Skeletal muscle tissue (tissue), 4 donors: ENCODE data around the gene SEPTIN14. TPM values are rescaled to one million over a fixed set of nuclear protein-coding genes. Genes with fewer than 3 reads are reported as not detected.
"Not testable (repeated sequence)": the region's sequence is repeated elsewhere in the genome, so short reads cannot be mapped to it uniquely, and the experiment has no call there.

Experiments used
- H3K27ac ChIP-seq: one replicate; pipeline ENCODE4 v1.7.0; 2013; ENCODE audit warnings: mild to moderate bottlenecking, low read depth, low read length, inconsistent platforms
- H3K27me3 ChIP-seq, 3 donors: one replicate each; pipeline ENCODE4 v1.7.0; 2013; ENCODE audit warnings: low read length in 3 of 3; ENCODE audit not compliant: control insufficient read depth in 3 of 3, insufficient read depth in 3 of 3
- H3K36me3 ChIP-seq, 3 donors: one replicate each; pipeline ENCODE4 v1.7.0; 2013; ENCODE audit warnings: low read length in 3 of 3; ENCODE audit not compliant: control insufficient read depth in 3 of 3, insufficient read depth in 3 of 3
- H3K4me1 ChIP-seq, 3 donors: one replicate each; pipeline ENCODE4 v1.7.0; 2013; ENCODE audit warnings: low read length in 3 of 3, mild to moderate bottlenecking in 3 of 3; ENCODE audit not compliant: control insufficient read depth in 3 of 3, insufficient read depth in 3 of 3
- H3K4me3 ChIP-seq, 3 donors: one replicate each; pipeline ENCODE4 v1.7.0; 2013; ENCODE audit warnings: low read length in 3 of 3
- H3K9ac ChIP-seq, 3 donors: one replicate each; pipeline ENCODE4 v1.7.0; 2013; ENCODE audit warnings: low read length in 3 of 3, mild to moderate bottlenecking in 3 of 3, moderate library complexity in 2 of 3, low read depth in 1 of 3
- H3K9me3 ChIP-seq, 3 donors: one replicate each; pipeline ENCODE4 v1.7.0; 2013; ENCODE audit warnings: low read length in 3 of 3; ENCODE audit not compliant: control insufficient read depth in 3 of 3
- total RNA-seq: library from RNA; depleted of rRNA; stranded (reverse); fragments of >200 nt; gene quantifications from one replicate; pipeline ENCODE4 v1.2.3, GENCODE V29; 2014
- donor health status: Osteomylitis.

The SEPTIN14 gene
- total RNA-seq, result not detected

- H3K9me3 ChIP-seq, H3K4me1 ChIP-seq, H3K27me3 ChIP-seq, H3K4me3 ChIP-seq, H3K27ac ChIP-seq, H3K36me3 ChIP-seq, H3K9ac ChIP-seq: not testable (repeated sequence)
These were observed at the start of gene SEPTIN14 for GRCh38 chr7:55862652-55863051. Gene SEPTIN14, minus strand, starts transcription at chr7:55862752. Its CDS starts 756 bp downstream, at chr7:55861996.

GRCh38 chr7:55903985-55904759 is 41.6 kb upstream of the SEPTIN14 start:
- Histone ChIP-seq H3K27ac (no peak overlapping the region), H3K4me3 (no peak overlapping the region), H3K27me3 (no peaks in the 10 kb centered on the region), H3K9ac (no peak overlapping the region), H3K9me3 (no peaks in the 10 kb centered on the region), H3K4me1 (no peaks in the 10 kb centered on the region), H3K36me3 (peaks cover 0 to 4% (median 0%) of the 10 kb centered on the region in 3 donors)

GRCh38 chr7:55901059-55901458 is 38.5 kb upstream of the SEPTIN14 start:
- not testable (repeated sequence) for H3K36me3 ChIP-seq, H3K9ac ChIP-seq, H3K27me3 ChIP-seq, H3K4me1 ChIP-seq, H3K9me3 ChIP-seq, H3K4me3 ChIP-seq, H3K27ac ChIP-seq

GRCh38 chr7:55898287-55898686 is 35.7 kb upstream of the SEPTIN14 start:
- H3K27ac ChIP-seq, result no peak overlapping the region

GRCh38 chr7:55895021-55895420 is 32.5 kb upstream of the SEPTIN14 start:
- Histone ChIP-seq H3K9ac (no peak overlapping the region), H3K4me3 (no peak overlapping the region), H3K9me3 (no peaks in the 10 kb centered on the region)

More at GRCh38 chr7:55898287-55898686, 35.7 kb upstream of the SEPTIN14 start:
- Histone ChIP-seq H3K36me3 (no peaks in the 10 kb centered on the region), H3K9me3 (no peaks in the 10 kb centered on the region), H3K9ac (no peak overlapping the region), H3K4me1 (no peaks in the 10 kb centered on the region), H3K4me3 (no peak overlapping the region), H3K27me3 (no peaks in the 10 kb centered on the region)

GRCh38 chr7:55893940-55894339 is 31.4 kb upstream of the SEPTIN14 start:
- H3K9ac ChIP-seq, result peak overlapping the region in 1 of 3 donors; percentile 10
- no peaks in the 10 kb centered on the region for H3K4me1 ChIP-seq
- H3K27me3 ChIP-seq, result no peaks in the 10 kb centered on the region
- peaks cover 0 to 2% (median 0%) of the 10 kb centered on the region in 3 donors for H3K36me3 ChIP-seq
- no peak overlapping the region for H3K4me3 ChIP-seq
- H3K9me3 ChIP-seq, result no peaks in the 10 kb centered on the region
- H3K27ac ChIP-seq, result no peak overlapping the region

More at GRCh38 chr7:55895021-55895420, 32.5 kb upstream of the SEPTIN14 start:
- Histone ChIP-seq H3K36me3 (peaks cover 0 to 2% (median 0%) of the 10 kb centered on the region in 3 donors), H3K27me3 (no peaks in the 10 kb centered on the region), H3K27ac (no peak overlapping the region), H3K4me1 (no peaks in the 10 kb centered on the region)

- H3K27ac ChIP-seq, H3K27me3 ChIP-seq, H3K9me3 ChIP-seq, H3K36me3 ChIP-seq, H3K4me1 ChIP-seq: not testable (repeated sequence)
- peak overlapping the region; percentile 60 to 76 (median 73) for H3K4me3 ChIP-seq
- peak overlapping the region in 2 of 3 donors; percentile 56 to 70 for H3K9ac ChIP-seq
These were observed 25.8 kb upstream of the SEPTIN14 start for GRCh38 chr7:55888378-55888777.

GRCh38 chr7:55887821-55888247 is 25.3 kb upstream of the SEPTIN14 start:
- H3K9me3 ChIP-seq, result no peaks in the 10 kb centered on the region
- no peak overlapping the region for H3K27ac ChIP-seq
- H3K36me3 ChIP-seq, result no peaks in the 10 kb centered on the region
- no peaks in the 10 kb centered on the region for H3K27me3 ChIP-seq
- H3K4me1 ChIP-seq, result peaks cover 3 to 4% (median 3%) of the 10 kb centered on the region in 3 donors
- H3K4me3 ChIP-seq, result peak overlapping the region; percentile 60 to 76 (median 73)
- peak overlapping the region; percentile 56 to 73 (median 70) for H3K9ac ChIP-seq

- H3K9me3 ChIP-seq, result no peaks in the 10 kb centered on the region
- H3K27ac ChIP-seq, result no peak overlapping the region
- H3K4me3 ChIP-seq, result no peak overlapping the region
- H3K27me3 ChIP-seq, result no peaks in the 10 kb centered on the region
- no peaks in the 10 kb centered on the region for H3K36me3 ChIP-seq
- peaks cover 3 to 4% (median 3%) of the 10 kb centered on the region in 3 donors for H3K4me1 ChIP-seq
- H3K9ac ChIP-seq, result no peak overlapping the region
These were observed 21.8 kb upstream of the SEPTIN14 start for GRCh38 chr7:55884321-55884720.

- H3K27me3 ChIP-seq, result peaks cover 0 to 3% (median 0%) of the 10 kb centered on the region in 3 donors
These were observed 16.1 kb upstream of the SEPTIN14 start for GRCh38 chr7:55878691-55879090.

More at GRCh38 chr7:55878691-55879090, 16.1 kb upstream of the SEPTIN14 start:
- Histone ChIP-seq H3K4me3 (no peak overlapping the region), H3K9me3 (no peaks in the 10 kb centered on the region), H3K36me3 (no peaks in the 10 kb centered on the region), H3K4me1 (no peaks in the 10 kb centered on the region), H3K9ac (no peak overlapping the region), H3K27ac (no peak overlapping the region)
